ENCODE data around the gene SMARCD1.

The SMARCD1 gene

GRCh38 chr12:50084775-50085614, at the start of gene SMARCD1:
TSS of gene SMARCD1 (plus strand) at chr12:50085342. CDS start at chr12:50085370, 28 bp downstream.
- peak; percentile 93 for DNase-seq

DNA sequence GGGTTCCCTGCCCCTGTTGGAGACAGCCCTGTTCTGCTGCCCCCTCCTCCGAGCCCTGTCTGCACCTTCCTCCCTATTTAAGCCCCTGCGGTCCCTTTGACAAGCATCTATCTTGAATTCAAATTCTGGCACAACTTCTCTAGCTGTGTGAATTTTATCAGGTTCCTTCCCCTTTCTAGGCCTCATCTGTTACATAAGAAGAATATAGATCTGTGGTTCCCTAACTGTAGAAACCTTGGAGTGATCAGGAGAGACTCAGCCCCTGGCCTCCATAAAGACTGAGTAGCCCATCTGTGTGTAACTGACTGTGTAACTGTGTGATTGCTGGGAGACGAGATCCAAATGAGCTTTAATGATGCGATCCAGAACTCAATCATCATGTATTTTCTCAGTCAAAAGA, 46.8 kb upstream of the SMARCD1 start:
- no peak for DNase-seq

GRCh38 chr12:50039151-50039835, 45.8 kb upstream of the SMARCD1 start:
- DNase-seq, result peak; percentile 81

- no peak for DNase-seq
These were observed 44.5 kb upstream of the SMARCD1 start for GRCh38 chr12:50040657-50041056.

DNA sequence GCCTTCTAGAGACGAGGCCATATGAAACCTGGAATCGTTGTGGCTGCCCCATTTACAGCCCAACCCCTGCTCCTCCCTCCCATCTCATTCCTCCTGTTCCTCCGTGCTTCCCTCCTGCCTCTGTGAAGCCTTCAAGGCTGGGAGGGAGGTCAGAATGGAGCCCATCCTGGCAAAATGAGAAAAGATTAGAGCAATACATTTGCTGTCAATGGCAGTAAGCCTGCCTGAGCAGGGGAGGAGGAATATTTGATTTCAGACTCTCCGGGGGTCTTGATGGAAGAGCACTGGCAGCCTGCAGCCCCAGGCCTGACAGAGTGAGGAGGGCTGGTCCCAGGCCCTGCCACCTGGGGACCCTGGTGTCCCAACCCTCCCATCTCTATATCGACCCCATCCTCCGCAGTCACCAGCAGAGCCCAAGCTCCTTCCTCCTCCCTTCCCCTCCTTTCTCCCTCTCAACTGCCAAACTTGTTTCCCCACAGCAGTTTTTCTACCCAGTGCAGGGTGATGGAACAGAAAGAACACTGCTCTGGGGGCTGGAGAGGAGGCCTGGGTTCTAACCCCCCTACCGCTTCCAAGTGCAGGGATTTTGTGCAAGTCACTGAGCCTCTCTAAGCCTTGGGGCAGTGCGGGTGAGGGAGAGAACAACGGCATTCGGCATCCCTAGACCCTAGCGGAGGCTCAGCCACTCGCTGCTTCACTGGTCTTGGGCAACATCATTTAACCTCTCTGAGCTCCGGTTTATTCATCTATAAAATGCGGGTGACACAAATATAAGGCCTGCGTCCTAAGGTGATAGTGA, 43.9 kb upstream of the SMARCD1 start:
- no peak for DNase-seq

DNA sequence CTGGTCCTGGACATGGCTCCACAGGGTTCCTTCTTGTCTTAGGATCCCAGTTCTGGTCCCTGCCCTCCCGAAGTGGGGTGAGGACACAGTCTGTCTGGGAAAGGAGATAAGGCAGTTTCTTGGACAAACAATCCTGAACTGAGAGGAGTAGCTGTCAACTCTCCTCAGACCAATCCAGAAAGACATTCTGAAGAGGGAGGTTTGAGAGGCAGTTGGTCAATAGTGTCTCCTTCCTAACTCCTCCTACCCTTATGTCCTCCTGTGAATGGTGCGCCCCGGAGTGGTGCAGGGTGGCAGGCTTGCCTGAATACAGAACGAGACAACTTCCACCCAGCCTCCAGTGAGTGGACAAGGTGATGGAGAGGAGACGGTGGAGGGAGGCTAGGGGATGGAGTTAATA, 43.2 kb upstream of the SMARCD1 start:
- DNase-seq, result no peak

DNA sequence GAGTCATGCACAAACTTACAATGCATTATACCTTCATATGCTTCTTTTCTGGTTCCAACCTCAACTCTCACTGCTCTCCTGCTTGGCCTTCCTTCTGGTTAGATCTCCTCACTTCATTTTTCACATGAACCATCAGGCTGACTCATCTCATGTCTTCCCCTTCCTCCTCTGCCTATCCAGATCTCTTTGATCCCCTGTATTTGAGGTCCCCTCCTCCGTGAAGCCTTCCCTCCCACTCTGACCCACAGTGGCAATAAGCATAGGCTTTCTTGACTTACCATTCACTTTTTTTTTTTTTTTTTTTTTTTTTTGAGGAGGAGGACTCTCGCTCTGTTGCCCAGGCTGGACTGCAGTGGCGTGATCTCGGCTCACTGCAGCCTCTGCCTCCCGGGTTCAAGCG, 42.4 kb upstream of the SMARCD1 start:
- DNase-seq, result no peak

- DNase-seq, result no peak
These were observed 41.8 kb upstream of the SMARCD1 start for GRCh38 chr12:50043308-50043707.

DNA sequence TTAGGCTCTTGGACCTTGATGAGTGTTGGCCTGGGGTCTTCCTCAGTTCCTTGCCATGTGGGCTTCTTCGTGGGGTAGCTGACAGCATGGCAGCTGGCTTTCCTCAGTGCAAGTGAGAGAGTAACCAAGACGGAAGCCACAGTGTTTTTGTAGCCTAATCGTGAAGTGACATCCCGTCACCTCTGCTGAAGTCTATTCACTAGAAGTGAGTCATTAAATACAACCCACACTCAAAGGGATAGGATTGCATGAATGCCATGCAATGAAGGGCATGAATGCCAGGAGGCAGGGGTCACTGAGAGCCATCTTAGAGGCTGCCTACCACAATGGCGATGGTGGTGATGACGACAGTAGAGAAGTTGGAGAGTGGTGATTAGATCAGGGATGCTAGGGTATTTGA, 41.3 kb upstream of the SMARCD1 start:
- no peak for DNase-seq

GRCh38 chr12:50047693-50048250, 37.4 kb upstream of the SMARCD1 start:
- DNase-seq, result no peak

DNA sequence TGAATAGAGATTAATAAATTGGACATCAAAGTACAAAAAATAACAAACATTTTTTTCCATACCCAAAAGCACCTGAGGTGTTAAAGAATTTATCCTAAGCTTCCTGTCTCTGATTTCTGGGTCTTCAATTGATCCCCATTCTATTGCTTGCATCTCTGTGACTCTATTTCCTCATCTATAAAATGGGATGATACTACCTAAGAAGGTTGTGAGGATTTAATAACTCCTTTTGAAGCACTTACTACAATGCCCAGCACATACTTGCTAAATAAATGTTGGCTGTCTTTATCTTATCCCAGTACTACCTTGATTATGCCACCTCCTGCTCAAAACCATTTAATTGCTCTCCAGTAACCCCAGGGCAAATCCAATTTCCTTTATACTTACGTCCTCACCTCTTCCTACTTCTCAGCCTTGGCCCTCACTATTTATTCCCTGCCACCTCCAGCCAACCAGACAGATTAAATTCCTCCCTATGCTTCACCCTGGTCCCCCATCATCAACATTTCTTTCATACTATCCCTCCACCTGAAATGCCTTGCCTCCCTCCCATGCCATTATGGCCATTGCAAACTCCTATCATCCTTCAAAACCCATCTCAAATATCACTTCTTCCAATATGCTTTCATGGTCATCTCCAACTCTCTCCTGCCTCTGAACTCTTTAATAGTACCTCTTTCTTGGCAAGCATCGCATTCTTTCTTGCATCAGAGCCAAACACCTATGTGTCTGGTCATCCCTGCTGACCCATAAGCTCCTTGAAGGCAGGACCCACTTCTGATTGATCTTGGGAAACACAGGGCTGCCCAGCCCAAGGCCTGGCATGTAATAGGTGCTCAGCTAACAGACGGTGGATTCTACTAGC, 35.7 kb upstream of the SMARCD1 start:
- DNase-seq, result no peak

DNA sequence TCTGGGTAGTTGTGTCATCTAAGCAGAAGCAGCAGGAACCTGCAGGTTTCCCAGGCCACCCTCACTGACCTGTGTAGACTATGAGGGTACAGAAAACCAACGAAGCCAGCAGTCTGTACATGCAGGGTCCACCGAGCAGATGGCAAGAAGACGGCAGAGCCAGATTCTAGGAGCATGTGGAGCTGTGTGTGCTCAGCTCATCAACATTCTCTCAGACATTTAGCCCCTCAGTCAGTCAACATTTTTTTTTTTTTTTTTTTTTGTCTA, 35.1 kb upstream of the SMARCD1 start:
- DNase-seq, result no peak

GRCh38 chr12:50050410-50051098, 34.6 kb upstream of the SMARCD1 start:
- peak; percentile 70 for DNase-seq

- DNase-seq, result no peak
These were observed 33.9 kb upstream of the SMARCD1 start for GRCh38 chr12:50051101-50051806.

DNA sequence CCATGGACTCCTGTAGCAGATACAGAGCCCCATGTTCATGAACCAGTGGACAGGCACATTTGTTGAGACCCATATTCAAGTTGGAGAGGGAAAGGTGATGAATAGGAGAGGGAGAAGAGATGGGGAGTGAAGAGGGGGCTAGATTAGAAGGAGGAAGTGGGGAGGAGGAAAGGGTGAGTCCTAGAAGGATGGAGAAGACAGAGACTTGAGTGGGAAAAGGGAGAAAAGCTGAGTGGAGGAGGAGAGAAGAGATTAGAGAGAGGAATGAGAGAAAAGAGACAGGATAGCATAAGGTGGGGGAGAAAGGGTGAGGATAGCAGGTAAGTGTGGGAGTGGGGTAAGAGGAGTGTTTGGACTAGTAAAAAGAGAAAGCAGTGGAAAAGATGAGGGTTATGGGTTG, 32.6 kb upstream of the SMARCD1 start:
- DNase-seq, result no peak

DNA sequence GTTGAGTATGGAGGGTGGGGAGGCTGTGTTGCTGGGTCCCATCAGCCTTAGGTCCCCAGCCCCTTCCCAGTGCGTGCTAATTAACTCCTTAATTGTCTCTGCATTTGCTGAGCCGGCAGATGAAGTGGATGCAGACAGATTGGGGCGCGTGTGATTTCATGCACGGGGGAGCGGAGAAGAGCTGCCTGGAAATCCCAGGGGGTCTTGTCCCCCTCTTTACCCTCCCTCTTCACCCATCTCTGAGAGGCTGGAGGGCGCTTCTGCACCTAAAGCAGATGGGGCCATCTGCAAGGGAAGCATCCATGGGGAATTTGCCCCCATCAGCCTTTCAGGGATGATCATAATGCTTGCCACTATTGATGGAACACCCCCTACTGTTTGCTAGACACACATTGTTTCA, 32.2 kb upstream of the SMARCD1 start:
- DNase-seq, result no peak

DNA sequence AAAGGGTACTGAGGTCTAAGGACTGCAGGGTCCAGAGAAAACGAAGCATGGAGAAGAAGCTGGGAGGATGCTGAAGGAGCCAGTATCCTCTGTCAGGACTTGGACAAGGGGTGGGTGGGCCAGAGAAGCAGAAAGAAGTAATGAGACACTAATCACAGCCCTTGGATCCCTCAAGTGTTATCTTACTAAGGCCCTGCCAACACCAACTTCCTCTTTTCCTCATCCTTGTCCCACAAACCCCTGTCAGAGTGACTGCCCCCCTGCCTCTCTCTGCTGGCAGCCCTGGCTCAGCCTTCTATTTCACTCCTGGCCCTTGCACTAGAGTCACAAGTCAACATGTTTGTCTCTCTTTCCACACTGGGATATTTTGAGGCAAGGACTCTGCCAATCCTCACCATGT, 31.6 kb upstream of the SMARCD1 start:
- no peak for DNase-seq

- DNase-seq, result peak; percentile 70
These were observed 29.1 kb upstream of the SMARCD1 start for GRCh38 chr12:50055831-50056638.

- no peak for DNase-seq
These were observed 28.5 kb upstream of the SMARCD1 start for GRCh38 chr12:50056639-50056976.

Measured in right forelimb (tissue), 1 donor.